Right lobe of liver (tissue), 6 donors: ENCODE measurements around the gene PPARG. TPM values are rescaled to one million over a fixed set of nuclear protein-coding genes. Genes with fewer than 3 reads are reported as not detected.

ENCODE experiments used
- ATAC-seq, 4 donors: fragments of 200-7000 bp; cut with Tn5 transposase; one replicate each; pipeline ENCODE4 v1.9.1; 2020; ENCODE audit warnings: mild to moderate bottlenecking in 4 of 4, moderate library complexity in 4 of 4
- DNase-seq, 3 donors: peaks; one replicate each; pipeline ENCODE4 v3.0.0-alpha.2; 2020
- H3K27ac ChIP-seq, 3 donors: fragments of 200-600 bp; one replicate each; pipeline ENCODE4 v1.8.0; 2022
- H3K27me3 ChIP-seq, 2 donors: fragments of 200-600 bp; one replicate each; pipeline ENCODE4 v1.8.0; 2022
- H3K36me3 ChIP-seq, 4 donors: fragments of 200-600 bp; sonication (generic) in 1 of 4; one replicate each; pipeline versions ENCODE4 v1.5.1 to v1.8.0; 2017 to 2022; ENCODE audit warnings: control low read depth in 1 of 4
- H3K4me1 ChIP-seq, 4 donors: fragments of 200-600 bp; sonication (generic) in 1 of 4; one replicate each; pipeline versions ENCODE4 v1.5.1 to v1.8.0; 2017 to 2022; ENCODE audit warnings: control low read depth in 1 of 4
- H3K4me3 ChIP-seq, 3 donors: fragments of 200-600 bp; one replicate each; pipeline ENCODE4 v1.8.0; 2022
- H3K9me3 ChIP-seq, 4 donors: fragments of 200-600 bp; sonication (generic) in 1 of 4; one replicate each; pipeline versions ENCODE4 v1.5.1 to v1.8.0; 2017 to 2022; ENCODE audit warnings: control low read depth in 1 of 4
- CTCF ChIP-seq, 4 donors: fragments of 200-600 bp in 3 of 4; fragments of 450-650 bp in 1 of 4; IDR thresholded peaks; one replicate each; pipeline versions ENCODE4 v1.5.1 to v1.8.0; 2016 to 2022; ENCODE audit warnings: antibody characterized with exemption in 4 of 4, mild to moderate bottlenecking in 2 of 4
- POLR2A ChIP-seq: fragments of 450-650 bp; IDR thresholded peaks from one replicate; pipeline ENCODE4 v1.6.1; 2017; ENCODE audit warnings: antibody characterized with exemption, mild to moderate bottlenecking
- WGBS: methylation state at CpG from one replicate; pipeline ENCODE4 v1.1.6; 2018; ENCODE audit warnings: low coverage, low lambda C conversion rate; ENCODE audit not compliant: insufficient coverage; ENCODE audit errors: missing lambda C conversion rate; 5-methylcytosine and 5-hydroxymethylcytosine counted together
- intact Hi-C, 2 donors: fragments of 100-400 bp; cut with DNase I; formaldehyde crosslinking; loops; one replicate each; pipeline versions ENCODE4 v1.11.2 to v1.14.1; 2022
- total RNA-seq, 6 experiments: library from RNA; depleted of rRNA in 2 of 6; stranded (reverse); fragments of >200 nt in 2 of 6; fragmentation: NEBNext Ultra II Directional in 3 of 6; extraction: Animal tissue kit (Norgen Biotek cat#: 25700) in 3 of 6; gene quantifications; one replicate each; pipeline versions ENCODE4 v1.1.0 to v1.2.4, GENCODE V29; 2016 to 2023
- donor health status: DM: no; HTN: yes; CAD: no.
- donor health status: DM: no; HTN: no; CAD: no.
- donor health status: DM: no; HTN: no; CAD: no.
- donor health status: DM: no; HTN: yes; CAD: no.
- donor health status: DM: no; HTN: yes; CAD: no.

PPARG gene
- total RNA-seq, 6 experiments from 2014 or later = 4.9 to 15.8 (median 10.8) TPM

- H3K27ac ChIP-seq = no peak overlapping the region
- H3K27me3 ChIP-seq = no peaks in the 10 kb centered on the region
- H3K4me1 ChIP-seq = peaks cover 0 to 36% (median 5%) of the 10 kb centered on the region in 4 donors
- TF ChIP-seq POLR2A = no peak
- TF ChIP-seq CTCF (IDR thresholded peaks at IDR 0.05) = no peak
- H3K36me3 ChIP-seq = peaks cover 0 to 5% (median 0%) of the 10 kb centered on the region in 4 donors
- 71% methylated on average over 5 of the region's 5 CpGs for WGBS
- intact Hi-C loops = no loop called here
- ATAC-seq (no peak), DNase-seq (no peak)
- H3K9me3 ChIP-seq = no peaks in the 10 kb centered on the region
- no peak overlapping the region for H3K4me3 ChIP-seq
Observed at GRCh38 chr3:12379640-12380429, 91.0 kb downstream of the PPARG start.

DNA sequence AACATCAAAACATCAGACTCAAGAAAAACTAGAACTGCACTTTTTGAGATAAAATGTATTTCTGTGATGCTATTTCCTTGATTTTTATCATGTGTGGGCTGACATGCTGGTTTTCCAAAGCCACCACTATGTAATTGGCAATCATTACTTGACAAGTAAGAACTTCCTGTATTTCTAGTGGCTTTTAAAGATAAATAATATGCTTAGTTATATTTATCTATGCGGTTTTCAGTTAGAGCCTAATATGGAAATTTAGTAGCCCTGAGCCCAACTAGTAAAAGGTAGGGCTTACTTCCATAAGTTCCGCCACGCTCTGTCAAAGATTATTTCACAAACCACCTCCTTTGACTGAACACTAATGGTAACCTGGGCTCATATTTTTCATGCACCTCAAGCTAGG, 91.6 kb downstream of the PPARG start:
- TF ChIP-seq POLR2A (no peak), CTCF (IDR thresholded peaks at IDR 0.05) (no peak)
- Histone ChIP-seq H3K27ac (no peak overlapping the region), H3K4me3 (no peak overlapping the region), H3K9me3 (no peaks in the 10 kb centered on the region), H3K36me3 (peaks cover 0 to 5% (median 0%) of the 10 kb centered on the region in 4 donors), H3K4me1 (peaks cover 0 to 31% (median 5%) of the 10 kb centered on the region in 4 donors), H3K27me3 (no peaks in the 10 kb centered on the region)
- ATAC-seq (no peak), DNase-seq (no peak)
- intact Hi-C loops = no loop called here
- 52% methylated on average over 3 of the region's 3 CpGs for WGBS

- intact Hi-C loops = no loop called here
- ATAC-seq (no peak), DNase-seq (no peak)
- TF ChIP-seq POLR2A (no peak), CTCF (IDR thresholded peaks at IDR 0.05) (no peak)
- Histone ChIP-seq H3K4me1 (peaks cover 0 to 26% (median 5%) of the 10 kb centered on the region in 4 donors), H3K27me3 (no peaks in the 10 kb centered on the region), H3K36me3 (peaks cover 0 to 5% (median 0%) of the 10 kb centered on the region in 4 donors), H3K4me3 (no peak overlapping the region), H3K27ac (no peak overlapping the region), H3K9me3 (no peaks in the 10 kb centered on the region)
- WGBS = 73% methylated on average over 1 of the region's 1 CpG
Observed at GRCh38 chr3:12381199-12381598, 92.3 kb downstream of the PPARG start.

DNA sequence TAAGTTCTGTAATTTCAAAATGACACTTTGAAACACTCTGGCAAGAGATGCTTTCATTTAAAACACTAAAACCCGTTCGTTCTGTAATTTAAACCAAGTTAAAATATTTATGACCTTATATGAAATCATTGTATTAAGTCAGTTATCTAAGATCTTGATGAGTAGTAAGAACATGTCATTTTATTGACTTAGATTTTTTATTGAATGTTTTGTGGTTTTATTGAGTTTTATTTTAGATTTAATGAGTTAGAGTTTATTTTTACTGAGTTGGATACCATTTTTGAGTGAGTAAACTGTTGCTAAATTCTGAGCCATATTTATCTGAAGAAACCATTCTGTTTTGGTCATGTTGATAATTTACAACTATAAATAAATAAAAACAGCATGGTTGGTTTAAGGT, 94.3 kb downstream of the PPARG start:
- no peak overlapping the region for H3K27ac ChIP-seq
- H3K27me3 ChIP-seq = no peaks in the 10 kb centered on the region
- TF ChIP-seq CTCF (IDR thresholded peaks at IDR 0.05) (no peak), POLR2A (no peak)
- intact Hi-C loops = no loop called here
- no peaks in the 10 kb centered on the region for H3K9me3 ChIP-seq
- H3K36me3 ChIP-seq = peaks cover 0 to 5% (median 0%) of the 10 kb centered on the region in 4 donors
- H3K4me1 ChIP-seq = peaks cover 0 to 7% (median 0%) of the 10 kb centered on the region in 4 donors
- DNase-seq (no peak), ATAC-seq (no peak)
- H3K4me3 ChIP-seq = no peak overlapping the region
- WGBS = 85% methylated on average over 2 of the region's 2 CpGs
